Breast epithelium (tissue), 3 donors: ENCODE results near the gene KIF21A.

Experiments
- POLR2AphosphoS5 ChIP-seq, 3 donors: sonication (generic); formaldehyde crosslinking; IDR thresholded peaks; one replicate each; pipeline ENCODE4 v1.6.1; 2017; ENCODE audit warnings: antibody characterized with exemption in 3 of 3
- TF ChIP-seq, protein P1 (sequence below), 3 donors: fragments of 450-650 bp; IDR thresholded peaks; one replicate each; pipeline ENCODE4 v1.5.1; 2016 to 2017; ENCODE audit warnings: antibody characterized with exemption in 3 of 3, mild to moderate bottlenecking in 3 of 3, moderate library complexity in 3 of 3

DNA sequence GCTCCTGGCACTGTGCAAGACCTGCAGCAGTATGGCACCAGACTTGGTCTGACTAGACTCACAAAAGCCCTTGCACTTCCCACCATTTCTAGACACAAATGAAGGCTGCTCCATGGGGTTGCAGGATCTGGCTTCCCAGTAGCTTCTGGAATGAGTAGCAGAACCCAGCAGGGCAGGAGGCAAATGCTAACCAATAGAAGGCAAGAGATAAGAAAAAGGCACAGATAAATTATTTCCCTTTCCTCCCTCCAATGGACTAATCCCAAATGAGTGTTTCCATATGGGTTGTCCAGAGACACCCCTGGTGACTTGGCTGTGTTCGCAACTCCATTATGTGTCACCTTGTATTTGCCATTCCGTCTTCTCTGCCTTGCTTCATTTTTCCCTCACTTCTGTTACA is 49.7 kb downstream of the KIF21A start:
- TF ChIP-seq, protein P1, sequence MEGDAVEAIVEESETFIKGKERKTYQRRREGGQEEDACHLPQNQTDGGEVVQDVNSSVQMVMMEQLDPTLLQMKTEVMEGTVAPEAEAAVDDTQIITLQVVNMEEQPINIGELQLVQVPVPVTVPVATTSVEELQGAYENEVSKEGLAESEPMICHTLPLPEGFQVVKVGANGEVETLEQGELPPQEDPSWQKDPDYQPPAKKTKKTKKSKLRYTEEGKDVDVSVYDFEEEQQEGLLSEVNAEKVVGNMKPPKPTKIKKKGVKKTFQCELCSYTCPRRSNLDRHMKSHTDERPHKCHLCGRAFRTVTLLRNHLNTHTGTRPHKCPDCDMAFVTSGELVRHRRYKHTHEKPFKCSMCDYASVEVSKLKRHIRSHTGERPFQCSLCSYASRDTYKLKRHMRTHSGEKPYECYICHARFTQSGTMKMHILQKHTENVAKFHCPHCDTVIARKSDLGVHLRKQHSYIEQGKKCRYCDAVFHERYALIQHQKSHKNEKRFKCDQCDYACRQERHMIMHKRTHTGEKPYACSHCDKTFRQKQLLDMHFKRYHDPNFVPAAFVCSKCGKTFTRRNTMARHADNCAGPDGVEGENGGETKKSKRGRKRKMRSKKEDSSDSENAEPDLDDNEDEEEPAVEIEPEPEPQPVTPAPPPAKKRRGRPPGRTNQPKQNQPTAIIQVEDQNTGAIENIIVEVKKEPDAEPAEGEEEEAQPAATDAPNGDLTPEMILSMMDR (IDR thresholded peaks at IDR 0.05) = no peak
- TF ChIP-seq POLR2AphosphoS5 (IDR thresholded peaks at IDR 0.05) = no peak
